Ishikawa (cell line): Measurements from ENCODE around the gene ATP1A2.

Experiments used
- CEBPB ChIP-seq: IDR thresholded peaks from 2 replicates; pipeline ENCODE4 v1.6.1; 2012
- YY1 ChIP-seq: IDR thresholded peaks from 2 replicates; pipeline ENCODE4 v1.6.1; 2012; ENCODE audit warnings: low read depth

DNA sequence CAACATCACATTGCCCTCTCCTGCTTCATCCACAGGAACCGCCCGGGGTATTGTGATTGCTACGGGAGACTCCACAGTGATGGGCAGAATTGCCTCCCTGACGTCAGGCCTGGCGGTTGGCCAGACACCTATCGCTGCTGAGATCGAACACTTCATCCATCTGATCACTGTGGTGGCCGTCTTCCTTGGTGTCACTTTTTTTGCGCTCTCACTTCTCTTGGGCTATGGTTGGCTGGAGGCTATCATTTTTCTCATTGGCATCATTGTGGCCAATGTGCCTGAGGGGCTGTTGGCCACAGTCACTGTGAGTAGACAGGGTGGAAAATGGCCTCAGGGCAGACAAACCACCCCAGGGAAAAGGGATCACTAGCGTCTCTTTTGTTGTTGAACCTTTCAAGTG is 48.6 kb downstream of the ATP1A2 start:
- no peak for TF ChIP-seq YY1
- TF ChIP-seq CEBPB: no peak
